GM19468 (cell line): ENCODE data around the gene GPBAR1.
"Not testable (repeated sequence)": the region's sequence is repeated elsewhere in the genome, so short reads cannot be mapped to it uniquely, and the experiment has no call there.

ENCODE experiments used
- ATAC-seq: cut with Tn5 transposase; IDR thresholded peaks from one replicate; pipeline ENCODE4 v1.9.1; 2021; ENCODE audit warnings: mild to moderate bottlenecking, moderate library complexity, moderate number of reproducible peaks; ENCODE audit not compliant: unreplicated experiment; ENCODE audit errors: extremely low read depth

Gene GPBAR1

GRCh38 chr2:218301176-218301819 lies 40.5 kb downstream of the GPBAR1 start:
- no peak for ATAC-seq

DNA sequence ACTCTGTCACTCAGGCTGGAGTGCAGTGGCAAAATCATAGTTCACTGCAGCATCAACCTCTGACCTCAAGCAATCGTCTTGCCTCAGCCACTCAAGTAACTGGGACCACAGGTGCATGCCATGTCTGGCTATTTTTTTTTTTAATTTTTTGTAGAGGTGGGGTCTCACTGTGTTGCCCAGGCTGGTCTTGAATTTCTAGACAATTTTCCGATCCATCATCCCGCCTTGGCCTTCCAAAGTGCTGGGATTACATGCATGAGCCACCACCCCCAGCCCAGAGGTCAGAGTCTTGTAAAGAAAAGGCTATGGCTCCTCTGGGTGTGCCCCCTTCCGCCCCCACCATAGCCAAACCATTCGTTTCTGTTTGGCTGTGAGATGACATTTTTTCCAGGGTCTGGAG lies 44.6 kb downstream of the GPBAR1 start:
- no peak for ATAC-seq

DNA sequence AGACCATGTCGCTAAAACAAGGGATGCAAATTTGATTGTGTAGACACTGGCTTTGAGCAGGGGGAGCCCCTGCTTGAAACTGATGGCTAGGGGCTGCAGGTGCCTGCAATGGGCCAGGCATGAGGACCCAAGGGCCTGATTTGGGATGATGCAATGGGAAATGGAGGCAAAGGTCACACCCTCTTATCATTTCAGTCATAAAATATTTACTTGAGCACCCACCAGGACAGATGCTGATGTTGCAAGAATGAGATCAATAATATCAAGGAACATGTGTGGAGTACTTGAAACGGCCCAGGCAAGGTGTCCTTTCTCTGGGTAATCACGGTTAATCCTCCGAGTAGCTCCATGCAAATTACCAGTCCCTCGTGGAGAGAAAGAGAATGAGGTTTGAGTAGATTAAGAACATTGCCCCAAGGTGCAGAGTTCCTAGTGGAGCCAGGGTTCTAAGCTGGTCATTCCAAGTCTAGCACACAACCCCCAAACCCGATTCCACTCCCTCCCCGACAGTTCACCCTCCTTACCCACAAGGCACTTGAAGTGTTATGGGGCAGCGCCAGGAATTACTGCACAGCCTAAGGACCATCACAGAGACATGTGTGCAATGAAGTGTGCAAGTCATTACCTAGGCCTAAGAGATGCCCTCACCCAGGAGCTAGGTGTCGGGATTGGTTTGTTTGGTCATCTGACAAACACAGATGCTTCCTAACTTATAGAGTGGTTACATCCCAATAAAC lies 45.5 kb downstream of the GPBAR1 start:
- no peak for ATAC-seq

DNA sequence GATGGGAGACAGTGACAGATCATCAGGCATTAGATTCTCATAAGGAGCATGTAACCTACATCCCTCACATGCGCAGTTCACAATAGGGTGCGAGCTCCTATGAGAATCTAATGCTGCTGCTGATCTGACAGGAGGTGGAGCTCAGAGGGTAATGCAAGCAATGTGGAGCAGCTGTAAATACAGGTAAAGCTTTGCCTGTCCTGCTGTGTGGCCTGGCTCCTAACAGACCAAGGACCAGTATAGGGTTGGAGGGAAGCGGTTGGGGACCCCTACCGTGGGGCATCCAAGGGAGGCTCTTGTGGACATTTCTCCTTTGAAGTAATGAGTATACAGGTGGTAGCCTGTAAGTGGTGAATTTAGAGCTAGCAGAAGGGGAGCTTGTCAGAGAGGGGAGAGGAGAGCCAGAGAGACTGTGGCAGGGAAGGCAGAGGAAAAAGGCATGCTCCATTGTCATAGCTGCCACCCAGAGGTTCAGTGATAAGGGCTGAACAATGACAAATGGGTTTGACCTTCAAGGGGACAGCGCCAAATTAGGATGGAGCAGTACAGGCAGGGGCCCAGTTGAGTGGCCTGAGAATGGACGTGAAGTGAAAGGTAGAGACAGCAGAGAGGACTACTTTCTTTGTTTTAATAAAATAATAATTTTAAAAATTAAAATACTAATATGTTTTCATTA lies 46.7 kb downstream of the GPBAR1 start:
- ATAC-seq = no peak

GRCh38 chr2:218310853-218311540 lies 50.2 kb downstream of the GPBAR1 start:
- no peak for ATAC-seq

DNA sequence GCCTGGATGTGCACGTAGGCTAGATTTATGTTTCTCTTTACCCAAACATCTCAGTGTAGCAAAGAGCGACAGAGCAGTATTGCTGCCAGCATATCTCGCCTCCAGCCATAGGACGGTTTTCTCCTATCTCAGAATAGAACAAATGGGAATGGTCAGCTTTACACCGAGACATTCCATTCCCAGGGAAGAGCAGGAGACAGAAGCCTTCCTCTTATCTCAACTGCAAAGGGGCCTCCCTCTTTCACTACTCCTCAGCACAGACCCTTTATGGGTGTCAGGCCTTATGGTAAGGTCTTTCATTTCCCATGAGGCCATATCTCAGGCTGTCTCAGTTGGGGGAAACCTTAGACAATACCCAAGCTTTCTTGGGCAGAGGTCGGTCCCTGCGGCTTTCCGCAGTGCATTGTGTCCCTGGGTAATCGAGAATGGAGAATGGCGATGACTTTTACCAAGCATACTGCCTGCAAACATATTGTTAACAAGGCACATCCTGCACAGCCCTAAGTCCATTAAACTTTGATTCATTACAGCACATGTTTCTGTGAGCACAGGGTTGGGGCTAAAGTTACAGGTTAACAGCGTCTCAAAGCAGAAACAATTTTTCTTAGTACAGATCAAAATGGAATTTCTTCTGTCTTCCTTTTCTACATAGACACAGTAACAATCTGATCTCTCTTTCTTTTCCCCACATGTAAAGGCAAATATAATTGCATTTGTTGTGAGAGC lies 50.9 kb downstream of the GPBAR1 start:
- not testable (repeated sequence) for ATAC-seq

DNA sequence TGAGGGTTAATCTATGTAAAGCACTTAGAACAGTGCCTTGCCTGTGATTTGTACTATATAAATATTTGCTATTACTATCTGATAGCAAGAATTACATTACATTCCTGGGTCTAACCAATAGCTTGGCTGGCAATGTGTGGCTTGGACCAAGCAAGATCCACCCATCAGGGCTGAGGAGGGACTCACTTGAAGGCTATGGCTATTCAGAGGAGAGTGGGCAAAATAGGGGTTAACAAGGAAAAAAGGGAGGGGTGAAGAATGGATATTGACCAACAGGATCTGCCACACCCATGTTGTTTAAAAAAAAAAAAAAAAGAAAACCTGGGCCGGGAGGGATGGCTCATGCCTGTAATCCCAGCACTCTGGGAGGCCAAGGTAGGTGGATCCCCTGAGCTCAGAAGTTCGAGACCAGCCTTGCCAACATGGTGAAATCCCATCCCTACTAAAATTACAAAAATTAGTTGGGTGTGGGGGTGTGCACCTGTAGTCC lies 51.5 kb downstream of the GPBAR1 start:
- ATAC-seq = no peak

DNA sequence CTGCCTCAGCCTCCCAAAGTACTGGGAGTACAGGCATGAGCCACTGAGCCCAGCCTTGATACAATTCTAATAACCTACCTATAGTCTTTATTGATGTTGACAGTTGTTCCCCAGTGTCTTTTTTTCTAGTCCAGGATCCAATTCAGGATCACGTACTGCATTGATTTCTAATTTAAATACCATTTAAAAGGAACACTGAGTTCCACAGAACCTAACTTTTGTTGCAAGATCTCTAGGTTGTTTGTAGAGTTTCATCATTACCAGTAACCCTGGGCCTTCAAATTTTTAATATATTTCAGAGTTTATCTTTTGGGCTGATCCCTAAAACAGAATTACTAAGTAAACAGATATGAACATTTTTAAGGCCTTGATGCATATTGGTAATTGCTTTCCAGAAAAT lies 52.5 kb downstream of the GPBAR1 start:
- ATAC-seq = no peak
